ENCODE measurements around the gene CLINT1. TPM values are rescaled to one million over a fixed set of nuclear protein-coding genes. Genes with fewer than 3 reads are reported as not detected.

Gene CLINT1
- total and polyA plus RNA-seq, 2 experiments from 2014 or later, result 71.7 to 101 TPM

DNA sequence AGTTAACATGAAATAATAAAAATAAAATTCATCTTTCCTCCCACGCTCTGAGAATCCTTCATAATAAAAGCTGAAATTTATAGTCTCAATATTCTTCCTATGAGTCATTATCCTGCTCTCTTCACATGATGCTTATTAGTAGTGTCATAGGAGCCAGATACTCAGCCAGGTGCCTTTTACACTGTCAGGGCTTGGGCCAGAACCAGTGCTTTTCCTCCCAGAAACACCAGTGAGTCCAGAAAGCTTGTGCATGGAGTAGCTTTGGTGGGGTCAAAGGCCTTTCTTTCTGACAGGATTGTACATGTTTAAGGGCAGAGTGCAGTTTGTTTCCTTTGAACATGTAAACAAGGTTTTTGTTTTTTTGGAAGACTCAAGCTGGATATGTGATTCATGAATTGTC is 108.6 kb downstream of the CLINT1 start:
- H3K27ac ChIP-seq (ENCODE audit: low read depth), result no peak overlapping the region

DNA sequence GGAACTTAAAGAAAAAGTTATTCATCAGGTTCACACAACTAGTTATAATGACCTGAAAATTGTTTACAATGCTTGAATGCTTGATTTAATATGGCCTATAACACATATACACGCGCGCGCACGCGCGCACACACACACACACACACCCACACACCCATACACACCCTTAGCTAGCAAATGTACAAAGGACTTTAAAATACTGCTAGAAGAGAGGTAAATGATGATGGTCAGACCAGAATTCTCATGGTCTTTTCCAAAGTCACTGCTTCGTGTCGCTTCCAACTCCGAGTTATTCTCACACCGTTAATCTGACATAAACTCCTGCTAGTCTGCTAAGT is 109.5 kb downstream of the CLINT1 start:
- H3K4me3 Mint-ChIP-seq, result no peak overlapping the region
- no peak overlapping the region for H2AFZ ChIP-seq
- no peak overlapping the region for H3K4me2 ChIP-seq
- H3F3A ChIP-seq (replicated peaks; ENCODE audit: low read depth), result no peaks in the 10 kb centered on the region
- ATAC-seq (no peak), DNase-seq (ENCODE audit: low spot score) (no peak)
- no peaks in the 10 kb centered on the region for H3K4me1 ChIP-seq (ENCODE audit: insufficient read depth)
- H3K9me3 Mint-ChIP-seq, result no peaks in the 10 kb centered on the region; the same call in 2 of the 3 replicates
- H4K20me1 ChIP-seq (replicated peaks; ENCODE audit: insufficient read depth), result no peaks in the 10 kb centered on the region
- H3K36me3 Mint-ChIP-seq (ENCODE audit: low read depth), result no peaks in the 10 kb centered on the region; the same call in 2 of the 3 replicates
- no peak for TF ChIP-seq JUNB (IDR thresholded peaks at IDR 0.05; ENCODE audit: unreplicated experiment)
- no peak overlapping the region for H3K27ac ChIP-seq (ENCODE audit: low read depth)
- H3K27me3 ChIP-seq (ENCODE audit: insufficient read depth), result peaks cover 16% of the 10 kb centered on the region
- H3K36me3 ChIP-seq (ENCODE audit: insufficient read depth), result no peaks in the 10 kb centered on the region
- no peak overlapping the region for H3K4me3 ChIP-seq
- peaks cover 7% of the 10 kb centered on the region for H3K27me3 Mint-ChIP-seq (ENCODE audit: insufficient read depth, low read depth, poor library complexity)
- H3K27ac Mint-ChIP-seq, result no peak overlapping the region
- no peaks in the 10 kb centered on the region for H3K79me2 ChIP-seq (replicated peaks; ENCODE audit: insufficient read depth)
- H3K4me1 Mint-ChIP-seq, result peaks cover 10% of the 10 kb centered on the region; the same call in 2 of the 3 replicates
- no peaks in the 10 kb centered on the region for H3K9me2 ChIP-seq (ENCODE audit: insufficient read depth)

More for the DNA sequence above, 108.6 kb downstream of the CLINT1 start:
- Histone ChIP-seq H3K4me1 (ENCODE audit: insufficient read depth) (no peaks in the 10 kb centered on the region), H3K9me2 (ENCODE audit: insufficient read depth) (no peaks in the 10 kb centered on the region), H3K27me3 (ENCODE audit: insufficient read depth) (peaks cover 7% of the 10 kb centered on the region), H3K4me2 (no peak overlapping the region), H2AFZ (no peak overlapping the region), H4K20me1 (replicated peaks; ENCODE audit: insufficient read depth) (no peaks in the 10 kb centered on the region), H3K4me3 (no peak overlapping the region), H3K36me3 (ENCODE audit: insufficient read depth) (no peaks in the 10 kb centered on the region), H3F3A (replicated peaks; ENCODE audit: low read depth) (no peaks in the 10 kb centered on the region), H3K79me2 (replicated peaks; ENCODE audit: insufficient read depth) (no peaks in the 10 kb centered on the region)
- Mint-ChIP-seq H3K27ac (no peak overlapping the region), H3K27me3 (ENCODE audit: insufficient read depth, low read depth, poor library complexity) (peaks cover 3% of the 10 kb centered on the region), H3K36me3 (ENCODE audit: low read depth) (no peaks in the 10 kb centered on the region; the same call in 2 of the 3 replicates), H3K4me3 (no peak overlapping the region), H3K4me1 (peaks cover 8% of the 10 kb centered on the region; the same call in 2 of the 3 replicates), H3K9me3 (no peaks in the 10 kb centered on the region; the same call in 2 of the 3 replicates)
- DNase-seq (ENCODE audit: low spot score) (no peak), ATAC-seq (no peak)
- TF ChIP-seq CREB1 (CRISPR knock-in tag; IDR thresholded peaks at IDR 0.05; ENCODE audit: low read depth), result no peak
- TF ChIP-seq ZNF331 (CRISPR knock-in tag; IDR thresholded peaks at IDR 0.05; ENCODE audit: low read depth), result no peak
- TF ChIP-seq, protein P1, sequence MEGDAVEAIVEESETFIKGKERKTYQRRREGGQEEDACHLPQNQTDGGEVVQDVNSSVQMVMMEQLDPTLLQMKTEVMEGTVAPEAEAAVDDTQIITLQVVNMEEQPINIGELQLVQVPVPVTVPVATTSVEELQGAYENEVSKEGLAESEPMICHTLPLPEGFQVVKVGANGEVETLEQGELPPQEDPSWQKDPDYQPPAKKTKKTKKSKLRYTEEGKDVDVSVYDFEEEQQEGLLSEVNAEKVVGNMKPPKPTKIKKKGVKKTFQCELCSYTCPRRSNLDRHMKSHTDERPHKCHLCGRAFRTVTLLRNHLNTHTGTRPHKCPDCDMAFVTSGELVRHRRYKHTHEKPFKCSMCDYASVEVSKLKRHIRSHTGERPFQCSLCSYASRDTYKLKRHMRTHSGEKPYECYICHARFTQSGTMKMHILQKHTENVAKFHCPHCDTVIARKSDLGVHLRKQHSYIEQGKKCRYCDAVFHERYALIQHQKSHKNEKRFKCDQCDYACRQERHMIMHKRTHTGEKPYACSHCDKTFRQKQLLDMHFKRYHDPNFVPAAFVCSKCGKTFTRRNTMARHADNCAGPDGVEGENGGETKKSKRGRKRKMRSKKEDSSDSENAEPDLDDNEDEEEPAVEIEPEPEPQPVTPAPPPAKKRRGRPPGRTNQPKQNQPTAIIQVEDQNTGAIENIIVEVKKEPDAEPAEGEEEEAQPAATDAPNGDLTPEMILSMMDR (conservative IDR thresholded peaks at IDR 0.05; ENCODE audit: low read depth in 2 of 2), result no peak

DNA sequence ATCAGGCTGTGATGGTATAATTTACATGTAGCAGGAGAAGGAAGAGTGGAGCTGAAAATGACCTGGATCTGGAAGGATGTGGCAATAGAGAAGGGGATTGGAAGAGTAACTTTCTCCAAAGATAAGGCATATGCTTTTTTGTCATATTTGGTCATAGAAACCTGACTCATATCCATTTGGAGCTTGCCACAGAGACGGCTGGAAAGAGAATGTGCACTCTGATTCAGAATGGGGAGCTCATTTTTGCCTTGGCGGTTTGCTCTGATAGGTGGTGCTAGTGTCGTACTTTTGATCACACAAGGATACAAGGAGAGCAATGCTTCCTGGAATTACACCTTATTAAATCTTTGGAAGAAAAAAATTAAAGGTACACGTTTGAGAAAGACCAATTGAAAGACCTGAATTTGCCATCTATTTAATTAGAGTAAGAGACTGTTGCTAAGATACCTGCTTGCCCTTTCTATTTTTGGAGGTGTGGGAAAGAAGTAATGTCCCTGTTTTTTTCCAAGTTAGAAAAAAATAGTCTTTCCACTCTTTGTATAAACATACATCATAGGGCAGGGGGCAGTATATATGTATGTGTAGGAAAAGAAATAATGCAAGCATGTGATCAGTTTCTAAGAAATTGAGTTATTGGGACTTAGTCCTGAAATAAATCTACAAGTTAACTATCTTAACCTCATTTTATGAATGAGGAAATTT is 110.0 kb downstream of the CLINT1 start:
- Histone ChIP-seq H3F3A (replicated peaks; ENCODE audit: low read depth) (no peaks in the 10 kb centered on the region), H3K9me2 (ENCODE audit: insufficient read depth) (no peaks in the 10 kb centered on the region), H3K4me3 (no peak overlapping the region), H3K4me1 (ENCODE audit: insufficient read depth) (no peaks in the 10 kb centered on the region), H3K36me3 (ENCODE audit: insufficient read depth) (no peaks in the 10 kb centered on the region), H3K79me2 (replicated peaks; ENCODE audit: insufficient read depth) (no peaks in the 10 kb centered on the region), H3K27ac (ENCODE audit: low read depth) (no peak overlapping the region), H3K4me2 (no peak overlapping the region), H2AFZ (no peak overlapping the region), H4K20me1 (replicated peaks; ENCODE audit: insufficient read depth) (no peaks in the 10 kb centered on the region), H3K27me3 (ENCODE audit: insufficient read depth) (peaks cover 21% of the 10 kb centered on the region)
- DNase-seq (ENCODE audit: low spot score), result no peak
- H3K27me3 Mint-ChIP-seq (ENCODE audit: insufficient read depth, low read depth, poor library complexity), result peaks cover 11% of the 10 kb centered on the region
- H3K36me3 Mint-ChIP-seq (ENCODE audit: low read depth), result no peaks in the 10 kb centered on the region; the same call in 2 of the 3 replicates
- H3K4me1 Mint-ChIP-seq, result peaks cover 12% of the 10 kb centered on the region; the same call in 2 of the 3 replicates
- no peaks in the 10 kb centered on the region; the same call in 2 of the 3 replicates for H3K9me3 Mint-ChIP-seq
- no peak for ATAC-seq
- H3K4me3 Mint-ChIP-seq, result no peak overlapping the region
- H3K27ac Mint-ChIP-seq, result no peak overlapping the region
- TF ChIP-seq, protein P2, sequence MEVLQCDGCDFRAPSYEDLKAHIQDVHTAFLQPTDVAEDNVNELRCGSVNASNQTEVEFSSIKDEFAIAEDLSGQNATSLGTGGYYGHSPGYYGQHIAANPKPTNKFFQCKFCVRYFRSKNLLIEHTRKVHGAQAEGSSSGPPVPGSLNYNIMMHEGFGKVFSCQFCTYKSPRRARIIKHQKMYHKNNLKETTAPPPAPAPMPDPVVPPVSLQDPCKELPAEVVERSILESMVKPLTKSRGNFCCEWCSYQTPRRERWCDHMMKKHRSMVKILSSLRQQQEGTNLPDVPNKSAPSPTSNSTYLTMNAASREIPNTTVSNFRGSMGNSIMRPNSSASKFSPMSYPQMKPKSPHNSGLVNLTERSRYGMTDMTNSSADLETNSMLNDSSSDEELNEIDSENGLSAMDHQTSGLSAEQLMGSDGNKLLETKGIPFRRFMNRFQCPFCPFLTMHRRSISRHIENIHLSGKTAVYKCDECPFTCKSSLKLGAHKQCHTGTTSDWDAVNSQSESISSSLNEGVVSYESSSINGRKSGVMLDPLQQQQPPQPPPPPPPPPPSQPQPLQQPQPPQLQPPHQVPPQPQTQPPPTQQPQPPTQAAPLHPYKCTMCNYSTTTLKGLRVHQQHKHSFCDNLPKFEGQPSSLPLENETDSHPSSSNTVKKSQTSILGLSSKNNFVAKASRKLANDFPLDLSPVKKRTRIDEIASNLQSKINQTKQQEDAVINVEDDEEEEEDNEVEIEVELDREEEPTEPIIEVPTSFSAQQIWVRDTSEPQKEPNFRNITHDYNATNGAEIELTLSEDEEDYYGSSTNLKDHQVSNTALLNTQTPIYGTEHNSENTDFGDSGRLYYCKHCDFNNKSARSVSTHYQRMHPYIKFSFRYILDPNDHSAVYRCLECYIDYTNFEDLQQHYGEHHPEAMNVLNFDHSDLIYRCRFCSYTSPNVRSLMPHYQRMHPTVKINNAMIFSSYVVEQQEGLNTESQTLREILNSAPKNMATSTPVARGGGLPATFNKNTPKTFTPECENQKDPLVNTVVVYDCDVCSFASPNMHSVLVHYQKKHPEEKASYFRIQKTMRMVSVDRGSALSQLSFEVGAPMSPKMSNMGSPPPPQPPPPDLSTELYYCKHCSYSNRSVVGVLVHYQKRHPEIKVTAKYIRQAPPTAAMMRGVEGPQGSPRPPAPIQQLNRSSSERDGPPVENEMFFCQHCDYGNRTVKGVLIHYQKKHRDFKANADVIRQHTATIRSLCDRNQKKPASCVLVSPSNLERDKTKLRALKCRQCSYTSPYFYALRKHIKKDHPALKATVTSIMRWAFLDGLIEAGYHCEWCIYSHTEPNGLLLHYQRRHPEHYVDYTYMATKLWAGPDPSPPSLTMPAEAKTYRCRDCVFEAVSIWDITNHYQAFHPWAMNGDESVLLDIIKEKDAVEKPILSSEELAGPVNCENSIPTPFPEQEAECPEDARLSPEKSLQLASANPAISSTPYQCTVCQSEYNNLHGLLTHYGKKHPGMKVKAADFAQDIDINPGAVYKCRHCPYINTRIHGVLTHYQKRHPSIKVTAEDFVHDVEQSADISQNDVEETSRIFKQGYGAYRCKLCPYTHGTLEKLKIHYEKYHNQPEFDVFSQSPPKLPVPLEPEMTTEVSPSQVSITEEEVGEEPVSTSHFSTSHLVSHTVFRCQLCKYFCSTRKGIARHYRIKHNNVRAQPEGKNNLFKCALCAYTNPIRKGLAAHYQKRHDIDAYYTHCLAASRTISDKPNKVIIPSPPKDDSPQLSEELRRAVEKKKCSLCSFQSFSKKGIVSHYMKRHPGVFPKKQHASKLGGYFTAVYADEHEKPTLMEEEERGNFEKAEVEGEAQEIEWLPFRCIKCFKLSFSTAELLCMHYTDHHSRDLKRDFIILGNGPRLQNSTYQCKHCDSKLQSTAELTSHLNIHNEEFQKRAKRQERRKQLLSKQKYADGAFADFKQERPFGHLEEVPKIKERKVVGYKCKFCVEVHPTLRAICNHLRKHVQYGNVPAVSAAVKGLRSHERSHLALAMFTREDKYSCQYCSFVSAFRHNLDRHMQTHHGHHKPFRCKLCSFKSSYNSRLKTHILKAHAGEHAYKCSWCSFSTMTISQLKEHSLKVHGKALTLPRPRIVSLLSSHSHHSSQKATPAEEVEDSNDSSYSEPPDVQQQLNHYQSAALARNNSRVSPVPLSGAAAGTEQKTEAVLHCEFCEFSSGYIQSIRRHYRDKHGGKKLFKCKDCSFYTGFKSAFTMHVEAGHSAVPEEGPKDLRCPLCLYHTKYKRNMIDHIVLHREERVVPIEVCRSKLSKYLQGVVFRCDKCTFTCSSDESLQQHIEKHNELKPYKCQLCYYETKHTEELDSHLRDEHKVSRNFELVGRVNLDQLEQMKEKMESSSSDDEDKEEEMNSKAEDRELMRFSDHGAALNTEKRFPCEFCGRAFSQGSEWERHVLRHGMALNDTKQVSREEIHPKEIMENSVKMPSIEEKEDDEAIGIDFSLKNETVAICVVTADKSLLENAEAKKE (CRISPR knock-in tag; IDR thresholded peaks at IDR 0.05), result no peak
